B cell (primary cell): ENCODE results near the gene UCKL1. TPM values are rescaled to one million over a fixed set of nuclear protein-coding genes. Genes with fewer than 3 reads are reported as not detected.

ENCODE experiments used
- ATAC-seq: fragments of 200-7000 bp; cut with Tn5 transposase; one replicate; pipeline ENCODE4 v1.10.0; 2021; ENCODE audit warnings: low read depth, mild to moderate bottlenecking, moderate number of reproducible peaks, moderate library complexity
- CTCF ChIA-PET: fragments of 350-600 bp; sonication (Branson Sonifier 250); formaldehyde crosslinking; loops from one replicate; lab custom pipeline; 2021; ENCODE audit warnings: antibody characterized with exemption, inconsistent platforms; lab: Charles Lee
- POLR2A ChIA-PET: fragments of 350-600 bp; sonication (Branson Sonifier 250); formaldehyde crosslinking; loops from one replicate; lab custom pipeline; 2021; ENCODE audit warnings: antibody characterized with exemption; lab: Charles Lee
- DNase-seq: peaks from one replicate; pipeline ENCODE4 v3.0.0; 2013
- H2AFZ ChIP-seq: 2 replicates; pipeline ENCODE4 v1.6.1; 2012; ENCODE audit warnings: mild to moderate bottlenecking, low read depth, low read length; ENCODE audit not compliant: insufficient read depth, poor library complexity, severe bottlenecking
- H3K27ac ChIP-seq, 2 donors: 1 replicate in 1 of 2; 2 replicates in 1 of 2; pipeline ENCODE4 v1.5.1; 2012 to 2013; ENCODE audit warnings: low read length in 2 of 2, mild to moderate bottlenecking in 2 of 2, moderate library complexity in 1 of 2
- H3K27me3 ChIP-seq, 4 experiments: fragments of 200-600 bp in 1 of 4; sonication (generic) in 1 of 4; replicated peaks in 1 of 4; 1 replicate in 2 of 4; 2 replicates in 2 of 4; pipeline versions ENCODE4 v1.6.1 to v1.7.0; 2013 to 2016; ENCODE audit warnings: low read length in 3 of 4, mild to moderate bottlenecking in 2 of 4, mixed read lengths in 1 of 4, moderate library complexity in 1 of 4; ENCODE audit not compliant: insufficient read depth in 4 of 4, control insufficient read depth in 3 of 4; ENCODE audit errors: control extremely low read depth in 1 of 4
- H3K36me3 ChIP-seq, 2 experiments: replicated peaks in 1 of 2; 1 replicate in 1 of 2; 2 replicates in 1 of 2; pipeline versions ENCODE4 v1.6.1 to v1.7.1; 2013; ENCODE audit warnings: low read length in 1 of 2; ENCODE audit not compliant: insufficient read depth in 2 of 2, control insufficient read depth in 1 of 2; ENCODE audit errors: control extremely low read depth in 1 of 2, extremely low read depth in 1 of 2
- H3K4me1 ChIP-seq, 2 donors: fragments of 200-600 bp in 1 of 2; sonication (generic) in 1 of 2; 1 replicate in 1 of 2; 2 replicates in 1 of 2; pipeline versions ENCODE4 v1.5.1 to v1.6.1; 2013 to 2017; ENCODE audit warnings: low read length in 2 of 2; ENCODE audit not compliant: control insufficient read depth in 2 of 2, insufficient read depth in 2 of 2
- H3K4me2 ChIP-seq: replicated peaks from 2 replicates; pipeline ENCODE3; 2012; ENCODE audit warnings: mild to moderate bottlenecking, low read depth, low read length; ENCODE audit not compliant: poor library complexity, severe bottlenecking
- H3K4me3 ChIP-seq, 5 experiments: fragments of 200-600 bp in 1 of 5; sonication (generic) in 1 of 5; 1 replicate in 3 of 5; 2 replicates in 2 of 5; pipeline versions ENCODE4 v1.5.1 to v1.7.0; 2011 to 2016; ENCODE audit warnings: low read length in 4 of 5, mild to moderate bottlenecking in 4 of 5, low read depth in 2 of 5, control low read depth in 1 of 5, moderate library complexity in 1 of 5; ENCODE audit not compliant: insufficient read depth in 1 of 5; ENCODE audit errors: control extremely low read depth in 1 of 5, extremely low read depth in 1 of 5
- H3K79me2 ChIP-seq: fragments of 200-600 bp; sonication (generic); one replicate; pipeline ENCODE4 v1.6.0; 2016; ENCODE audit warnings: low read length; ENCODE audit not compliant: control insufficient read depth, insufficient read depth
- H3K9ac ChIP-seq: fragments of 200-600 bp; sonication (generic); 2 replicates; pipeline ENCODE4 v1.6.1; 2017; ENCODE audit warnings: mild to moderate bottlenecking, low read length, moderate library complexity
- H3K9me3 ChIP-seq, 3 donors: one replicate each; pipeline versions ENCODE4 v1.6.1 to v1.7.1; 2013; ENCODE audit warnings: low read length in 2 of 3; ENCODE audit not compliant: control insufficient read depth in 2 of 3, insufficient read depth in 1 of 3; ENCODE audit errors: control extremely low read depth in 1 of 3
- H4K20me1 ChIP-seq: 2 replicates; pipeline ENCODE4 v1.6.0; 2012; ENCODE audit warnings: mild to moderate bottlenecking, low read length; ENCODE audit not compliant: insufficient read depth, control insufficient read depth, poor library complexity, severe bottlenecking
- H3K27ac Mint-ChIP-seq: one replicate; pipeline ENCODE4 v1.8.0; 2021; ENCODE audit warnings: mixed read lengths
- H3K27me3 Mint-ChIP-seq: one replicate; pipeline ENCODE4 v1.8.0; 2021; ENCODE audit warnings: mixed read lengths
- H3K4me1 Mint-ChIP-seq: one replicate; pipeline ENCODE4 v1.8.0; 2021; ENCODE audit warnings: mixed read lengths
- H3K4me3 Mint-ChIP-seq: one replicate; pipeline ENCODE4 v1.8.0; 2021; ENCODE audit warnings: mixed read lengths
- H3K9me3 Mint-ChIP-seq: one replicate; pipeline ENCODE4 v1.8.0; 2022; ENCODE audit warnings: mixed read lengths; ENCODE audit not compliant: insufficient read depth
- CTCF ChIP-seq: fragments of 200-600 bp; IDR thresholded peaks from one replicate; pipeline ENCODE4 v1.8.0; 2022; ENCODE audit warnings: antibody characterized with exemption, mild to moderate bottlenecking
- EZH2 ChIP-seq: IDR thresholded peaks from 2 replicates; pipeline ENCODE4 v1.6.1; 2012; ENCODE audit warnings: borderline replicate concordance, low read depth, mild to moderate bottlenecking, moderate library complexity, low read length; ENCODE audit not compliant: insufficient read depth, poor library complexity, severe bottlenecking
- WGBS: methylation state at CpG from one replicate; pipeline ENCODE4 v1.1.5; 2013; ENCODE audit warnings: missing lambda C conversion rate; ENCODE audit not compliant: insufficient coverage; 5-methylcytosine and 5-hydroxymethylcytosine counted together
- intact Hi-C: fragments of 100-400 bp; cut with micrococcal nuclease; formaldehyde crosslinking; loops from one replicate; pipeline ENCODE4 v1.10.0; 2022
- polyA plus RNA-seq: library from polyadenylated mRNA; depleted of rRNA; stranded (reverse); fragments of >200 nt; gene quantifications from 2 replicates; pipeline ENCODE4 v1.2.3, GENCODE V29; 2012
- total RNA-seq, 2 donors: library from RNA; stranded (reverse); fragments of 120-200 nt in 1 of 2; gene quantifications; 1 replicate in 1 of 2; 2 replicates in 1 of 2; pipeline versions ENCODE4 v1.2.3 to v1.2.4, GENCODE V29; 2013 to 2022

Gene UCKL1
- total and polyA plus RNA-seq, 2 donors (not counting 1 experiment from before 2014, with no cell fraction given) = 106 to 199 TPM

GRCh38 chr20:64003960-64004725 lies 47.9 kb upstream of the UCKL1 start:
- CTCF ChIA-PET = no interaction called here
- TF ChIP-seq CTCF = no peak
- TF ChIP-seq EZH2 = no peak
- POLR2A ChIA-PET = no interaction called here
- no peak overlapping the region for H2AFZ ChIP-seq
- WGBS = 92% methylated on average over 7 of the region's 7 CpGs
- peaks cover 4 to 75% of the 10 kb centered on the region in 2 experiments for H3K36me3 ChIP-seq
- no peak overlapping the region for H3K4me3 ChIP-seq
- no peak overlapping the region for H3K9ac ChIP-seq
- H3K4me2 ChIP-seq = no peak overlapping the region
- H3K4me3 Mint-ChIP-seq = no peak overlapping the region
- H3K4me1 ChIP-seq = peaks cover 0 to 6% of the 10 kb centered on the region in 2 donors
- H3K79me2 ChIP-seq = peaks cover 57% of the 10 kb centered on the region
- peaks cover 6% of the 10 kb centered on the region for H3K4me1 Mint-ChIP-seq
- H3K27me3 Mint-ChIP-seq = no peaks in the 10 kb centered on the region
- DNase-seq (no peak), ATAC-seq (no peak)
- H3K27ac Mint-ChIP-seq = no peak overlapping the region
- intact Hi-C loops = no loop called here
- H3K9me3 Mint-ChIP-seq = no peaks in the 10 kb centered on the region
- H3K27me3 ChIP-seq = no peaks in the 10 kb centered on the region
- H4K20me1 ChIP-seq = peaks cover 68% of the 10 kb centered on the region
- H3K27ac ChIP-seq = no peak overlapping the region
- peaks cover 0 to 4% (median 0%) of the 10 kb centered on the region in 3 donors for H3K9me3 ChIP-seq

GRCh38 chr20:64001607-64002011 lies 45.4 kb upstream of the UCKL1 start:
- Histone ChIP-seq H2AFZ (no peak overlapping the region), H4K20me1 (peaks cover 44% of the 10 kb centered on the region), H3K4me2 (no peak overlapping the region), H3K27me3 (no peaks in the 10 kb centered on the region), H3K36me3 (peaks cover 11 to 76% of the 10 kb centered on the region in 2 experiments), H3K4me1 (peaks cover 0 to 6% of the 10 kb centered on the region in 2 donors), H3K27ac (no peak overlapping the region), H3K79me2 (peaks cover 41% of the 10 kb centered on the region), H3K4me3 (no peak overlapping the region), H3K9me3 (no peaks in the 10 kb centered on the region), H3K9ac (no peak overlapping the region)
- H3K4me3 Mint-ChIP-seq = no peak overlapping the region
- ChIA-PET CTCF (no interaction called here), POLR2A (interaction anchor here (0.7 kb wide), 1 partner anchor 135 kb away, joined by 4 read pairs; no protein-coding TSS in a partner anchor)
- H3K27ac Mint-ChIP-seq = no peak overlapping the region
- peaks cover 6% of the 10 kb centered on the region for H3K4me1 Mint-ChIP-seq
- H3K9me3 Mint-ChIP-seq = no peaks in the 10 kb centered on the region
- no peak for DNase-seq
- no peaks in the 10 kb centered on the region for H3K27me3 Mint-ChIP-seq
- WGBS = 95% methylated on average over 10 of the region's 11 CpGs
- TF ChIP-seq CTCF (no peak), EZH2 (no peak)
- intact Hi-C loops = no loop called here
- no peak for ATAC-seq
